ENCODE measurements around the gene FOXK2.
"Not testable (repeated sequence)": the region's sequence is repeated elsewhere in the genome, so short reads cannot be mapped to it uniquely, and the experiment has no call there.

FOXK2 gene

DNA sequence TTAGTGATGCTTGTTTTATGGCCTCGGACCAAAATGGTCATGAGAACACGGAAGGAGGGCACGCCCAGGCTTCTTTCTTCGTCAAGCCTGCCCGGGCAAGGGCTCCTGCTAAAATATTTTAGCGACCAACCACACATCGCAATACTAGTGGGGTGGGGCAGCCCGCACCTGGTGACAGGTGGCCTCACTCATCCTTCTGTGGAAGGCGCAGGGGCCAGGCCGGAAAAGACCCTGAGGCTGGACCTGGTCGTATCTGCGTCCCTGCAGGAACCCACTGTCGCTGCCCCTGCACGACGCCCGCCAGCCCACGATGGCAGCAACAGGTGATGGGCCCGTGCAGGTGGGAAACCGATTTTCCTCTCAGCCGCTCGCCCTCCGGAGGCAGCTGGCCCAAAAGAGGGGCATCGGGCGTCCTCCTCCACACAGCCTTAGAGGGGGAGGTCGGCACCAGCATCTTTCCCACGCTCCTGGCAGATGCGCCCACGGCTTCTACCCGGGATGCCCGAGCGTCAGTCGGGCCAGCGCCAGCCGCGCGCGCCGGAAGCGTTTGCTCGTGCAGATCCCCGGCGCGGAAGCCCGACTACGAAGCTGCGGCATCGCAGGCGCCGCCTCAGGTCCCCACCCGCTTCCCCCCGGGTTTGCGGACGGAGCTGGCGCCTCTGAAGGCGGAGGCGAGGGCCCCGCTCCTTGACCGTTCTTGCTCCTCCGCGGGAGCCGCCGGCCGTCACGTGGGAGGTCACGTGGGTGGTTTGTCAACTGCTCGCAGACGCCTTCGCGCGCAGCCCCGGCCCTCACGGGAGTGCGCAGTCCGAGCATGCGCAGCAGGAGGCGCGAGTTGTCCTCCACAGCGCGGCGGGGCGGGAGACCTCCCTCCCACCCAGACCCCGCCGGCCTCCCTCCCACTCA lies 22.8 kb upstream of the FOXK2 start:
- TF ChIP-seq CTCF (IDR thresholded peaks at IDR 0.05) (no peak), ZFX (IDR thresholded peaks at IDR 0.05; ENCODE audit: borderline replicate concordance) (no peak)
- H3K27ac ChIP-seq, result peak overlapping the region; percentile 92

DNA sequence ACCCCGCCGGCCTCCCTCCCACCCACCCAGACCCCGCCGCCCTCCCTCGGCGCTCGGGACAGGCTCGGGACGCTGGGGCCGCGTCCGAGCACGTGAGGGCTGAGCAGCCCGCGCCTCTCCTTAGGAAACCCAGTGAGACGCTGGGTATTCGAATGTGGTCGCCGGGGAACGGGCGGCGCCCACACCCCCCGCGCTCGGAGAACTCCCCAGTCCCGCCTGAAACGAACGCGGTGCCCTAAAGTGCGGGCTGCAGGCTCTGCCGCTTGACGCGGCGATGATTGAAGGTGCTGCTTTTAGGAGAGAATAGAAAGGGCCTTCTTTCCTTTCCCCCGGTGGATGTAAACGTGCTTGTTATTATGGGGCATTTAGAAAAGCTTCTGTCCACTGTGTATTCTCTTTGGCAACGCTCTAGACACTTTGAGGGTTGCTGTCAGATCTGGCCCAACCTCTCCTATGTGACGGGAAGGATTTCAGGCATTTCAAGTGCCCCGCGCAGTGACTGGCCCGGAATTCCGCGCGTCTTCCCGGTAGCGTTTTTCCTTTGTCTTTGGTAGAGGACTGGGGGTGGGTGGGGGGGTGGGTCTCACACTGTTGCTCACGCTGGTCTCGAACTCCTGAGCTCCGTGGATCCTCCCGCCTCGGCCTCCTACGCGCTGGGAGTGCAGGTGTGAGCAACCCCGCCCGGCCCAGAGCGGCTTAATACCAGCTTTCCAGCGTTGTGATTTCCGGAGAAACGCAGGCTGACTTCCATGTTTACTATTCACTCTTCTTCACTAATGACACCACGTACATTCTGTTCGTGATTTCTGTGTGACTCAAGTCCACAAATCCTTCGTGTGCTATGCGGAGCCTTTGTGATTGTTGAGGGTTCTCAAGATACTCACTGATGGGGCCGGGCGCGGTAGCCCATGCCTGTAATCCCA lies 21.8 kb upstream of the FOXK2 start:
- H3K27ac ChIP-seq, result peak overlapping the region; percentile 92
- TF ChIP-seq ZFX (IDR thresholded peaks at IDR 0.05; ENCODE audit: borderline replicate concordance) (no peak), CTCF (IDR thresholded peaks at IDR 0.05) (no peak)

DNA sequence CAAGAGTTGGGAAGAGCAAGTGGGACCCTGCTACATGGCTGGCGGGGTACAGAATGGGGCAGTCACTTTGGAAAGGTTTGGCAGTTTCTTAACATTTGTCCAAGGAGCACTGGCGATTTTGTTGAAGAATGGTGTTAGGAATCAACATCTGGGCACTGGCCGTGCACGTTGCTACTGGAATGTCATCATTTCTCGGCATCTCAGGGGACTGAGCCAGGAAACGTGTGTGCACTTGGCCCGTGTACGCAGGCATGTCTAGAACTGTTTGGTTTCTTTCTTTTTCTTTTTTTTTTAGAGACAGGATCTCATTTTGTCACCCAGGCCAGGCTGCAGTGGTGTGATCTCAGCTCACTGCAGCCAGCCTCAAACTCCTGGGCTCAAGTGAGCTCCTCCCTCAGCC lies 17.3 kb upstream of the FOXK2 start:
- H3K27ac ChIP-seq, result no peak overlapping the region
- no peak for TF ChIP-seq ZFX (IDR thresholded peaks at IDR 0.05; ENCODE audit: borderline replicate concordance)
- no peak for TF ChIP-seq CTCF (IDR thresholded peaks at IDR 0.05)

- TF ChIP-seq ZFX (IDR thresholded peaks at IDR 0.05; ENCODE audit: borderline replicate concordance) (no peak), CTCF (IDR thresholded peaks at IDR 0.05) (no peak)
- H3K27ac ChIP-seq, result no peak overlapping the region
These were observed 16.3 kb upstream of the FOXK2 start for GRCh38 chr17:82503094-82503727.

- TF ChIP-seq CTCF (IDR thresholded peaks at IDR 0.05) (no peak), ZFX (IDR thresholded peaks at IDR 0.05; ENCODE audit: borderline replicate concordance) (no peak)
- H3K27ac ChIP-seq, result no peak overlapping the region
These were observed 15.7 kb upstream of the FOXK2 start for GRCh38 chr17:82503728-82504308.

- TF ChIP-seq ZFX (IDR thresholded peaks at IDR 0.05; ENCODE audit: borderline replicate concordance) (no peak), CTCF (IDR thresholded peaks at IDR 0.05) (no peak)
- no peak overlapping the region for H3K27ac ChIP-seq
These were observed 14.2 kb upstream of the FOXK2 start for GRCh38 chr17:82505296-82505695.

DNA sequence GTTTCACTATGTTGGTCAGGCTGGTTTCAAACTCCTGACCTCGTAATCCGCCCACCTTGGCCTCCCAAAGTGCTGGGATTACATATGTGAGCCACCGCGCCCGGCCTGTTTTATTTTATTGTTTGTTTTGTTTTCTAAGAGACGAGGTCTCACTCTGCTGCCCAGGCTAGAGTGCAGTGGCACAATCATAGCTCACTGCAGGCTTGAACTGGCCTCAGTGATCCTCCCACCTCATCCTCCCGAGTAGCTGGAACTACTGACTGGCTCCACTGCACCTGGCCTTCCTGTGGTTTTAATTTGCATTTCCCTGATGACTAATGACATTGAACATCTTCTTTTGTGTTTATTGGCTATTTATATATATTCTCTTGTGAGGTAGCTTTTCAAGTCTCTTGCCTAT lies 13.1 kb upstream of the FOXK2 start:
- H3K27ac ChIP-seq, result not testable (repeated sequence)
